ENCODE results near the gene FNDC8. TPM values are rescaled to one million over a fixed set of nuclear protein-coding genes. Genes with fewer than 3 reads are reported as not detected.

FNDC8 gene
- total and polyA plus RNA-seq, 2 donors (not counting 1 experiment from before 2014, with no cell fraction given) = not detected

DNA sequence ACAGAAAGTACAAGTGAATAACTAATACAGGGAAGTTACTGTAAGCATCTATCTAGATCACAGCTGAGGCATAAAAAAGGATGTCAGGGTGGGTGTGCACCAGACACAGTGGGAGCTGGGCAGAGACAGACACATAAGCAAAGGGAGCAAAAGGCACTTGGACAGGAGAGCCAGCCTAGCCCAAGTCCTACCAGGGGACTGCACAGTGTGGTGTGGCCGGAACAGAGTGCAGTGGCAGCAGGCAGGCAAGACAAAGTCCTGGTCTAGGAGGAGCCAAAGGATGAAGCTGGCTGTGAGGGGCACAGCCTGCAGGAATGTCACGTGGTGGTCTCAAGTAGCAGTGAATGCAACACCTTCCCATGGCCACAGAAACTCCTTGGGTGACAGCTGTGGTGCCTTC is 23.6 kb upstream of the FNDC8 start:
- no peak overlapping the region for H3K27ac Mint-ChIP-seq
- H3K9me3 Mint-ChIP-seq (ENCODE audit: insufficient read depth) = no peaks in the 10 kb centered on the region
- Histone ChIP-seq H3K4me2 (replicated peaks; ENCODE audit: low read depth, low read length, poor library complexity, severe bottlenecking) (no peak overlapping the region), H3K4me3 (ENCODE audit: control extremely low read depth in 1 of 5, extremely low read depth in 1 of 5, insufficient read depth in 1 of 5, low read depth in 2 of 5, low read length in 4 of 5) (no peak overlapping the region), H3K4me1 (ENCODE audit: control insufficient read depth in 2 of 2, insufficient read depth in 2 of 2, low read length in 2 of 2) (no peaks in the 10 kb centered on the region), H3K79me2 (ENCODE audit: control insufficient read depth, insufficient read depth, low read length) (no peaks in the 10 kb centered on the region), H3K9ac (ENCODE audit: low read length) (no peak overlapping the region), H3K9me3 (ENCODE audit: control extremely low read depth in 1 of 3, control insufficient read depth in 2 of 3, insufficient read depth in 1 of 3, low read length in 2 of 3) (no peaks in the 10 kb centered on the region), H3K27ac (ENCODE audit: low read length in 2 of 2) (no peak overlapping the region), H3K27me3 (replicated peaks in 1 of 4; ENCODE audit: control extremely low read depth in 1 of 4, control insufficient read depth in 3 of 4, insufficient read depth in 4 of 4, low read length in 3 of 4) (no peaks in the 10 kb centered on the region), H3K36me3 (replicated peaks in 1 of 2; ENCODE audit: control extremely low read depth in 1 of 2, control insufficient read depth in 1 of 2, extremely low read depth in 1 of 2, insufficient read depth in 2 of 2, low read length in 1 of 2) (peaks cover 2 to 19% of the 10 kb centered on the region in 2 experiments), H2AFZ (ENCODE audit: insufficient read depth, low read depth, low read length, poor library complexity, severe bottlenecking) (no peak overlapping the region), H4K20me1 (ENCODE audit: control insufficient read depth, insufficient read depth, low read length, poor library complexity, severe bottlenecking) (no peaks in the 10 kb centered on the region)
- DNase-seq (no peak), ATAC-seq (ENCODE audit: low read depth) (no peak)
- intact Hi-C loops (cut with micrococcal nuclease) = no loop called here
- 96% methylated on average over 2 of the region's 2 CpGs for WGBS (ENCODE audit: insufficient coverage)
- no peaks in the 10 kb centered on the region for H3K4me1 Mint-ChIP-seq
- TF ChIP-seq, protein P1, sequence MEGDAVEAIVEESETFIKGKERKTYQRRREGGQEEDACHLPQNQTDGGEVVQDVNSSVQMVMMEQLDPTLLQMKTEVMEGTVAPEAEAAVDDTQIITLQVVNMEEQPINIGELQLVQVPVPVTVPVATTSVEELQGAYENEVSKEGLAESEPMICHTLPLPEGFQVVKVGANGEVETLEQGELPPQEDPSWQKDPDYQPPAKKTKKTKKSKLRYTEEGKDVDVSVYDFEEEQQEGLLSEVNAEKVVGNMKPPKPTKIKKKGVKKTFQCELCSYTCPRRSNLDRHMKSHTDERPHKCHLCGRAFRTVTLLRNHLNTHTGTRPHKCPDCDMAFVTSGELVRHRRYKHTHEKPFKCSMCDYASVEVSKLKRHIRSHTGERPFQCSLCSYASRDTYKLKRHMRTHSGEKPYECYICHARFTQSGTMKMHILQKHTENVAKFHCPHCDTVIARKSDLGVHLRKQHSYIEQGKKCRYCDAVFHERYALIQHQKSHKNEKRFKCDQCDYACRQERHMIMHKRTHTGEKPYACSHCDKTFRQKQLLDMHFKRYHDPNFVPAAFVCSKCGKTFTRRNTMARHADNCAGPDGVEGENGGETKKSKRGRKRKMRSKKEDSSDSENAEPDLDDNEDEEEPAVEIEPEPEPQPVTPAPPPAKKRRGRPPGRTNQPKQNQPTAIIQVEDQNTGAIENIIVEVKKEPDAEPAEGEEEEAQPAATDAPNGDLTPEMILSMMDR (IDR thresholded peaks at IDR 0.05) = no peak
- no peak for TF ChIP-seq EZH2 (IDR thresholded peaks at IDR 0.05; ENCODE audit: borderline replicate concordance, insufficient read depth, low read depth, low read length, poor library complexity, severe bottlenecking)
- no peaks in the 10 kb centered on the region for H3K27me3 Mint-ChIP-seq
- CTCF ChIA-PET = no interaction called here
- H3K4me3 Mint-ChIP-seq = no peak overlapping the region
- POLR2A ChIA-PET = no interaction called here

DNA sequence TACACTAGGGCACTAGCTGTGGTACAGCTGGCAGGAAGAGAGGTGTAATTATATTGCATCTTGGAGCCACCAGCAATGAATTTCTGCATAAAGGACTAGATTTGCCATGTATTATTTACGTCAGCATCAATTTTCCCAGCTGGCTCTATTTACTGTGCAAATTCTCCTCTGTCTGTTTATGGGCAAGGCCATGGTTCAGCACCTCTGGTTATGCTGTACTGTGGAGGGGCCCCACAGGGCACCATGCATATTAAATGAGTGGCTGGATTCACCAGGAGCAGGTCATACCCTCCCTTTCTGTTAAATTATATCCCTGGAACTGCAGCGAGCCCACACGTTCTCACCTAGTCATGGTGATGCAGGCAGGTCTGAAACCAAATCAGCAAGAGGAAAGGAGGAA is 21.5 kb upstream of the FNDC8 start:
- H3K4me1 ChIP-seq (ENCODE audit: control insufficient read depth in 2 of 2, insufficient read depth in 2 of 2, low read length in 2 of 2) = no peaks in the 10 kb centered on the region
- no peak overlapping the region for H3K9ac ChIP-seq (ENCODE audit: low read length)
- H3K36me3 ChIP-seq (replicated peaks in 1 of 2; ENCODE audit: control extremely low read depth in 1 of 2, control insufficient read depth in 1 of 2, extremely low read depth in 1 of 2, insufficient read depth in 2 of 2, low read length in 1 of 2) = peaks cover 2 to 27% of the 10 kb centered on the region in 2 experiments
- H3K27ac Mint-ChIP-seq = no peak overlapping the region
- DNase-seq (no peak), ATAC-seq (ENCODE audit: low read depth) (no peak)
- ChIA-PET CTCF (interaction anchor here (0.7 kb wide), 1 partner anchor 481 kb away, joined by 3 read pairs; no protein-coding TSS in a partner anchor), POLR2A (no interaction called here)
- H3K9me3 ChIP-seq (ENCODE audit: control extremely low read depth in 1 of 3, control insufficient read depth in 2 of 3, insufficient read depth in 1 of 3, low read length in 2 of 3) = no peaks in the 10 kb centered on the region
- H3K27me3 Mint-ChIP-seq = no peaks in the 10 kb centered on the region
- WGBS (ENCODE audit: insufficient coverage) = 100% methylated on average over 2 of the region's 3 CpGs
- intact Hi-C loops (cut with micrococcal nuclease) = no loop called here
- H2AFZ ChIP-seq (ENCODE audit: insufficient read depth, low read depth, low read length, poor library complexity, severe bottlenecking) = no peak overlapping the region
- no peak overlapping the region for H3K4me2 ChIP-seq (replicated peaks; ENCODE audit: low read depth, low read length, poor library complexity, severe bottlenecking)
- H3K4me3 Mint-ChIP-seq = no peak overlapping the region
- no peaks in the 10 kb centered on the region for H3K79me2 ChIP-seq (ENCODE audit: control insufficient read depth, insufficient read depth, low read length)
- no peaks in the 10 kb centered on the region for H3K4me1 Mint-ChIP-seq
- no peaks in the 10 kb centered on the region for H3K27me3 ChIP-seq (replicated peaks in 1 of 4; ENCODE audit: control extremely low read depth in 1 of 4, control insufficient read depth in 3 of 4, insufficient read depth in 4 of 4, low read length in 3 of 4)
- no peaks in the 10 kb centered on the region for H3K9me3 Mint-ChIP-seq (ENCODE audit: insufficient read depth)
- H3K27ac ChIP-seq (ENCODE audit: low read length in 2 of 2) = no peak overlapping the region
- TF ChIP-seq, protein P1 (IDR thresholded peaks at IDR 0.05) = no peak
- no peak for TF ChIP-seq EZH2 (IDR thresholded peaks at IDR 0.05; ENCODE audit: borderline replicate concordance, insufficient read depth, low read depth, low read length, poor library complexity, severe bottlenecking)
- no peak overlapping the region for H3K4me3 ChIP-seq (ENCODE audit: control extremely low read depth in 1 of 5, extremely low read depth in 1 of 5, insufficient read depth in 1 of 5, low read depth in 2 of 5, low read length in 4 of 5)
- no peaks in the 10 kb centered on the region for H4K20me1 ChIP-seq (ENCODE audit: control insufficient read depth, insufficient read depth, low read length, poor library complexity, severe bottlenecking)
